GM12878 (cell line): ENCODE data around the gene TRIM71.

ENCODE experiments used
- BHLHE40 ChIP-seq, 2 experiments: fragments of 450-650 bp in 1 of 2; IDR thresholded peaks; 2 replicates each; pipeline ENCODE4 v1.6.1; 2011 to 2017; ENCODE audit warnings: low read depth in 2 of 2, borderline replicate concordance in 1 of 2, improper control_type of control experiment in 1 of 2, low read length in 1 of 2, mild to moderate bottlenecking in 1 of 2
- CEBPB ChIP-seq, 2 experiments: fragments of 150-350 bp in 1 of 2; IDR thresholded peaks; 2 replicates each; pipeline ENCODE4 v1.6.1; 2012 to 2014; ENCODE audit warnings: low read depth in 2 of 2, low read length in 2 of 2, borderline replicate concordance in 1 of 2, inconsistent platforms in 1 of 2
- MYC ChIP-seq: IDR thresholded peaks from 2 replicates; pipeline ENCODE4 v1.6.1; 2011; ENCODE audit warnings: mild to moderate bottlenecking, low read length, moderate library complexity, inconsistent platforms; ENCODE audit not compliant: insufficient read depth, insufficient replicate concordance, insufficient read length, severe bottlenecking
- POLR2A ChIP-seq: IDR thresholded peaks from 2 replicates; pipeline ENCODE4 v1.6.1; 2011; ENCODE audit warnings: low read depth, mild to moderate bottlenecking, low read length
- RAD21 ChIP-seq: IDR thresholded peaks from 2 replicates; pipeline ENCODE4 v1.6.1; 2011; ENCODE audit warnings: mild to moderate bottlenecking, low read depth, low read length, moderate library complexity; ENCODE audit not compliant: insufficient read depth
- SUZ12 ChIP-seq: fragments of 200-600 bp; sonication (generic); IDR thresholded peaks from one replicate; pipeline ENCODE4 v1.6.1; 2018; ENCODE audit warnings: antibody characterized with exemption, mild to moderate bottlenecking; ENCODE audit not compliant: unreplicated experiment
- TAF1 ChIP-seq: IDR thresholded peaks from 2 replicates; pipeline ENCODE4 v1.6.1; 2011; ENCODE audit warnings: mild to moderate bottlenecking, low read depth, low read length, borderline replicate concordance
- TF ChIP-seq, protein P1 (sequence below): fragments of 450-650 bp; IDR thresholded peaks from 2 replicates; pipeline ENCODE4 v1.6.1; 2017; ENCODE audit warnings: antibody characterized with exemption, mild to moderate bottlenecking, moderate library complexity
- TF ChIP-seq, protein P2 (sequence below), 3 experiments: IDR thresholded peaks in 2 of 3; conservative IDR thresholded peaks in 1 of 3; 2 replicates each; pipeline ENCODE4 v1.5.1; 2011; ENCODE audit warnings: low read depth in 3 of 3, low read length in 3 of 3, mild to moderate bottlenecking in 3 of 3, control low read depth in 2 of 3, moderate library complexity in 2 of 3, inconsistent platforms in 1 of 3, mixed read lengths in 1 of 3; ENCODE audit not compliant: control insufficient read depth in 2 of 3, insufficient read depth in 1 of 3; ENCODE audit errors: extremely low read depth in 1 of 3

DNA sequence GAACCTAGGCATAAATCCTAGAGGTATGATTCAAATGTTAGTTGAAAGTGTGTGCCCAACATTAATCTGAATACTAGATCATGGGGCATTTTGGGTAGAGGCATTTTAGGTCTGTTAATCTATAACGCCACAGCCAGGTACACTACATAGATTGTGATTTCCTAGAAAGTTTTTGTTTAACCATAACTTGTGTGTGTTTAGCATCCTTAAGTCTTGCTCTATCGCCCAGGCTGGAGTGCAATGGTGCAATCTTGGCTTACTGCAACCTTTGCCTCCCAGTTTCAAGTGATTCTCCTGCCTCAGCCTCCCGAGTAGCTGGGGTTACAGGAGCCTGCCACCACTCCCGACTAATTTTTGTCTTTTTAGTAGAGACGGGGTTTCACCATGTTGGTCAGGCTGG lies 59.1 kb downstream of the TRIM71 start:
- TF ChIP-seq BHLHE40 (IDR thresholded peaks at IDR 0.05; ENCODE audit: borderline replicate concordance in 1 of 2, low read depth in 2 of 2, low read length in 1 of 2) (no peak), RAD21 (no peak), TAF1 (no peak), POLR2A (no peak), MYC (no peak), CEBPB (IDR thresholded peaks at IDR 0.05; ENCODE audit: borderline replicate concordance in 1 of 2, low read depth in 2 of 2, low read length in 2 of 2) (no peak), SUZ12 (no peak)
- TF ChIP-seq, protein P1, sequence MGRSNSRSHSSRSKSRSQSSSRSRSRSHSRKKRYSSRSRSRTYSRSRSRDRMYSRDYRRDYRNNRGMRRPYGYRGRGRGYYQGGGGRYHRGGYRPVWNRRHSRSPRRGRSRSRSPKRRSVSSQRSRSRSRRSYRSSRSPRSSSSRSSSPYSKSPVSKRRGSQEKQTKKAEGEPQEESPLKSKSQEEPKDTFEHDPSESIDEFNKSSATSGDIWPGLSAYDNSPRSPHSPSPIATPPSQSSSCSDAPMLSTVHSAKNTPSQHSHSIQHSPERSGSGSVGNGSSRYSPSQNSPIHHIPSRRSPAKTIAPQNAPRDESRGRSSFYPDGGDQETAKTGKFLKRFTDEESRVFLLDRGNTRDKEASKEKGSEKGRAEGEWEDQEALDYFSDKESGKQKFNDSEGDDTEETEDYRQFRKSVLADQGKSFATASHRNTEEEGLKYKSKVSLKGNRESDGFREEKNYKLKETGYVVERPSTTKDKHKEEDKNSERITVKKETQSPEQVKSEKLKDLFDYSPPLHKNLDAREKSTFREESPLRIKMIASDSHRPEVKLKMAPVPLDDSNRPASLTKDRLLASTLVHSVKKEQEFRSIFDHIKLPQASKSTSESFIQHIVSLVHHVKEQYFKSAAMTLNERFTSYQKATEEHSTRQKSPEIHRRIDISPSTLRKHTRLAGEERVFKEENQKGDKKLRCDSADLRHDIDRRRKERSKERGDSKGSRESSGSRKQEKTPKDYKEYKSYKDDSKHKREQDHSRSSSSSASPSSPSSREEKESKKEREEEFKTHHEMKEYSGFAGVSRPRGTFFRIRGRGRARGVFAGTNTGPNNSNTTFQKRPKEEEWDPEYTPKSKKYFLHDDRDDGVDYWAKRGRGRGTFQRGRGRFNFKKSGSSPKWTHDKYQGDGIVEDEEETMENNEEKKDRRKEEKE, result no peak
- TF ChIP-seq, protein P2, sequence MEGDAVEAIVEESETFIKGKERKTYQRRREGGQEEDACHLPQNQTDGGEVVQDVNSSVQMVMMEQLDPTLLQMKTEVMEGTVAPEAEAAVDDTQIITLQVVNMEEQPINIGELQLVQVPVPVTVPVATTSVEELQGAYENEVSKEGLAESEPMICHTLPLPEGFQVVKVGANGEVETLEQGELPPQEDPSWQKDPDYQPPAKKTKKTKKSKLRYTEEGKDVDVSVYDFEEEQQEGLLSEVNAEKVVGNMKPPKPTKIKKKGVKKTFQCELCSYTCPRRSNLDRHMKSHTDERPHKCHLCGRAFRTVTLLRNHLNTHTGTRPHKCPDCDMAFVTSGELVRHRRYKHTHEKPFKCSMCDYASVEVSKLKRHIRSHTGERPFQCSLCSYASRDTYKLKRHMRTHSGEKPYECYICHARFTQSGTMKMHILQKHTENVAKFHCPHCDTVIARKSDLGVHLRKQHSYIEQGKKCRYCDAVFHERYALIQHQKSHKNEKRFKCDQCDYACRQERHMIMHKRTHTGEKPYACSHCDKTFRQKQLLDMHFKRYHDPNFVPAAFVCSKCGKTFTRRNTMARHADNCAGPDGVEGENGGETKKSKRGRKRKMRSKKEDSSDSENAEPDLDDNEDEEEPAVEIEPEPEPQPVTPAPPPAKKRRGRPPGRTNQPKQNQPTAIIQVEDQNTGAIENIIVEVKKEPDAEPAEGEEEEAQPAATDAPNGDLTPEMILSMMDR (IDR thresholded peaks at IDR 0.05 in 2 of 3, conservative IDR thresholded peaks at IDR 0.05 in 1 of 3; ENCODE audit: control insufficient read depth in 2 of 3, extremely low read depth in 1 of 3, insufficient read depth in 1 of 3, low read depth in 3 of 3, low read length in 3 of 3), result no peak
